Non-pigmented ciliary epithelial cell (primary cell): ENCODE results near the gene ZNF577.

Experiments used
- DNase-seq: peaks from one replicate; pipeline ENCODE4 v3.0.0-alpha.2; 2010; ENCODE audit warnings: low read depth

Gene ZNF577

DNA sequence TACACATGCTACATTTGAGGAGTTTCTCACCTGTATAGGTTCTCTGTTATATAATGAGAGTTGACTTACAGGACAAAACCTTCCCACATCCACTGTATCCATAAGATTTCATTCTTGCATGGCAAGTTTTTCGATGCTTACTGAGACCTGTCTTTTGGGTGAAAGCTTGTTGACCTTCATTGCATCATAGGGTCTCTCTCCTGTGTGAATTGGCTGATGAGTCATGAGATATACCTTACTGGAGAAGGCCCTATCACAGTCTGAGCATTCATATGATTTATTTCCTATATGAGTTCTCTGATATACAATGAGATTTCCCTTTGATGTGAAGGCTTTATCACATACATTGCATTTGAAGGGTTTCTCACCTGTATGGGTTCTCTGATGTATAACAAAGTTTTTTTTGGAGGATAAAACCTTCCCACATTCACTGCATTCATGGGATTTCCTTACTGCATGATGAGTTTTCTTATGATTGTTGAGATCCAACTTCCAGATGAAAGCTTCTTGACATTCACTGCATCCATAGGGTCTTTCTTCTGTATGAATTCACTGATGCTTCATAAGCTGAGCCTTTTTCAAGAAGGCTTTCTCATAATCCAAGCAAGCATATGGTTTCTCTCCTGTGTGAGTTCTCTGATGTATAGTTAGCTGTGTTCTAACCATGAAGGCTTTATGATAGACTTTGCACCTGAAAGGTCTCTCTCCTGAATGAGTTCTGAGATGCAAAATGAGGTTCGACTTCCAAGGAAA lies 25.7 kb downstream of the ZNF577 start:
- DNase-seq: no peak

DNA sequence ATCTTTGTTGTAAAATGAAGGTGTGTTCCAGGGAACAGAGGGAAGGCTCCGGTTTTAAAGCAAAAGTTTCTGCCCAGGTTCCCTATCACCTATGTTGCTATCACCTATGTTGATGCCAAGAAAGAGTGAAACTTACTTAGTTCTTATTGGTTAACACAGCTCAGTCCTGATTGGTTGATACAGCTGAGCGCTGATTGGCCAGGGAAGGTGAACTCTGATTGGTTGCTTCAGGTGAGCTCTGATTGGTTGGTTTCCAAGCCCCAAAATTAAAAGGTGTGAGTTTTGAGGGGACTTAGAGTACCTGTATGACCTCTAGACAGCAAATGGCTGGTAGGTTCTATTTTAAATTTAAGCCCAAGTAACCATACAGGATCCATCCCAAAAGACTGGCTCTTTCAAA lies 50.6 kb downstream of the ZNF577 start:
- DNase-seq: no peak

DNA sequence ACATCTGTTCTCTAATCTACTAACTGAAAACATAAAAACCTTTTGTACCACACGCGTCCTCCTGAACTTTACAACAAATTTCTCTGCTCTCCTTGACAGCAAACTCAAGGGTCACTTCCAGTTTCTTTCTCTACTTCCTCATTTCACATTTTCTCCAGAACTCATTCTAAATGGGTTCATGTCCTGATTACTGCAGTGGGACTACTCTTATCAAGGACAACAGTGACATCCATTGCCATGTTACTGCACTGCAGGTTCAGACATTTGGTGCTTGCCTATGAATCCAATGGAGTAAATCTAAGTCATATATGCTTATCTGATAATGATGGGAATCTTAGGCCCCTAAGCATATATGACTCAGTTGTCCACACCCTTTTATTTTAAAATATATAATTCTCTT lies 57.5 kb downstream of the ZNF577 start:
- DNase-seq: no peak

DNA sequence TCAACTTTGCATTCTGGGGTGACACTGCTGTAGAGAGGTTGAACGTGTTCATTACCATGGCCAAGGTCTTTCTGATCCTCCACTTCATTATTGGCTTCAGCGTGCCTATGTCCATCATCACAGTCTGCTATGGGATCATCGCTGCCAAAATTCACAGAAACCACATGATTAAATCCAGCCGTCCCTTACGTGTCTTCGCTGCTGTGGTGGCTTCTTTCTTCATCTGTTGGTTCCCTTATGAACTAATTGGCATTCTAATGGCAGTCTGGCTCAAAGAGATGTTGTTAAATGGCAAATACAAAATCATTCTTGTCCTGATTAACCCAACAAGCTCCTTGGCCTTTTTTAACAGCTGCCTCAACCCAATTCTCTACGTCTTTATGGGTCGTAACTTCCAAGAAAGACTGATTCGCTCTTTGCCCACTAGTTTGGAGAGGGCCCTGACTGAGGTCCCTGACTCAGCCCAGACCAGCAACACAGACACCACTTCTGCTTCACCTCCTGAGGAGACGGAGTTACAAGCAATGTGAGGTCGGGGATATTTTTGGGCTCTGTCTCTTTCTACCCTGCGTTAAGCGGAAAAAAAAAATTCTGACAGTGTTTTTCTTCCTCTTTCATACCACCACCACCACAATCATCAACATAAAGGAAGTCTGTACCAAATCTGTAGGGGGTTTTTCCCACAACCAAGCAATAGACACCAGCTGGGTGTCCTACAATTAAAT lies 63.3 kb downstream of the ZNF577 start:
- no peak for DNase-seq

- no peak for DNase-seq
Observed at GRCh38 chr19:51822946-51823345, 64.8 kb downstream of the ZNF577 start.

- DNase-seq: no peak
Observed at GRCh38 chr19:51822325-51822724, 65.4 kb downstream of the ZNF577 start.

- no peak for DNase-seq
Observed at GRCh38 chr19:51821921-51822320, 65.8 kb downstream of the ZNF577 start.

- DNase-seq: no peak
Observed at GRCh38 chr19:51821456-51821855, 66.3 kb downstream of the ZNF577 start.
